ENCODE data around the gene SMIM26. TPM values are rescaled to one million over a fixed set of nuclear protein-coding genes. Genes with fewer than 3 reads are reported as not detected.

The SMIM26 gene
- total and polyA plus RNA-seq, 2 of the 13 experiments (the other 11 are each of a cell fraction or from before 2014, with no cell fraction given), result 214 to 249 TPM

- TF ChIP-seq TRAFD1 (CRISPR knock-in tag; IDR thresholded peaks at IDR 0.05; ENCODE audit: borderline replicate concordance) (no peak), ZNF354B (CRISPR knock-in tag; IDR thresholded peaks at IDR 0.05) (no peak; the same call in none of the 2 replicates), ZNF576 (CRISPR knock-in tag; IDR thresholded peaks at IDR 0.05) (no peak), CENPBD1 (CRISPR knock-in tag; IDR thresholded peaks at IDR 0.05; ENCODE audit: borderline replicate concordance, low read depth) (no peak), KDM5B (CRISPR knock-in tag; IDR thresholded peaks at IDR 0.05; ENCODE audit: borderline replicate concordance) (peak; percentile 71; the same call in 1 of the 2 replicates), ZNF740 (CRISPR knock-in tag; IDR thresholded peaks at IDR 0.05) (peak; percentile 82), ZBTB49 (CRISPR knock-in tag; IDR thresholded peaks at IDR 0.05; ENCODE audit: borderline replicate concordance) (no peak), ATM (IDR thresholded peaks at IDR 0.05; ENCODE audit: borderline replicate concordance) (no peak), ZNF768 (CRISPR knock-in tag; IDR thresholded peaks at IDR 0.05) (peak; percentile 85), ZMAT3 (CRISPR knock-in tag; conservative IDR thresholded peaks at IDR 0.05) (0 out of 2 replicates have a peak, but pooled peaks have one; percentile 27), ZBTB14 (CRISPR knock-in tag; IDR thresholded peaks at IDR 0.05) (peak; percentile 85), SNAPC2 (CRISPR knock-in tag; IDR thresholded peaks at IDR 0.05) (no peak), ZNF552 (CRISPR knock-in tag; IDR thresholded peaks at IDR 0.05; ENCODE audit: borderline replicate concordance) (no peak), ZNF367 (CRISPR knock-in tag; IDR thresholded peaks at IDR 0.05; ENCODE audit: borderline replicate concordance) (peak; percentile 84; the same call in 1 of the 2 replicates), AFF4 (CRISPR knock-in tag; IDR thresholded peaks at IDR 0.05) (no peak), ZNF567 (CRISPR knock-in tag; IDR thresholded peaks at IDR 0.05; ENCODE audit: borderline replicate concordance) (peak; percentile 70; the same call in 1 of the 2 replicates), ZNF773 (CRISPR knock-in tag; IDR thresholded peaks at IDR 0.05; ENCODE audit: borderline replicate concordance) (peak; percentile 86; the same call in 1 of the 2 replicates)
Observed at GRCh38 chr20:18587665-18588573, 20.7 kb downstream of the SMIM26 start, which contains the start of gene DTD1 (continued).

Data from HepG2 (cell line).